Right renal pelvis (tissue), 4 donors: ENCODE measurements around the gene TUBGCP4. TPM values are rescaled to one million over a fixed set of nuclear protein-coding genes. Genes with fewer than 3 reads are reported as not detected.
A peak's percentile ranks its signal among the peaks of the same experiment; 100 is the strongest.
"Not testable (repeated sequence)": the region's sequence is repeated elsewhere in the genome, so short reads cannot be mapped to it uniquely, and the experiment has no call there.

Experiments used
- DNase-seq, 4 donors: peaks; one replicate each; pipeline ENCODE4 v3.0.0-alpha.2; 2013; ENCODE audit warnings: low read depth in 4 of 4, low spot score in 3 of 4, missing footprints in 1 of 4
- polyA plus RNA-seq, 4 donors: library from polyadenylated mRNA; unstranded; fragments of 120-200 nt; gene quantifications; one replicate each; pipeline ENCODE4 v1.2.1, GENCODE V29; 2013; ENCODE audit not compliant: insufficient read length in 4 of 4

TUBGCP4 gene
- polyA plus RNA-seq, 4 donors = 21.4 to 24.2 (median 23.3) TPM

GRCh38 chr15:43393592-43393991 is 22.7 kb downstream of the TUBGCP4 start:
- not testable (repeated sequence) for DNase-seq

- no peak for DNase-seq
Measured at GRCh38 chr15:43402255-43402654, 31.4 kb downstream of the TUBGCP4 start.

- no peak for DNase-seq
Measured at GRCh38 chr15:43403616-43404015, 32.7 kb downstream of the TUBGCP4 start.

- no peak for DNase-seq
Measured at GRCh38 chr15:43404130-43404529, 33.2 kb downstream of the TUBGCP4 start.

GRCh38 chr15:43406189-43406588 is 35.3 kb downstream of the TUBGCP4 start:
- no peak for DNase-seq

GRCh38 chr15:43406808-43407207 is 35.9 kb downstream of the TUBGCP4 start:
- DNase-seq = no peak

GRCh38 chr15:43408789-43409188 is 37.9 kb downstream of the TUBGCP4 start:
- DNase-seq = no peak

- DNase-seq = no peak
Measured at GRCh38 chr15:43410572-43411214, 39.8 kb downstream of the TUBGCP4 start.

GRCh38 chr15:43412096-43412495 is 41.2 kb downstream of the TUBGCP4 start:
- no peak for DNase-seq

- DNase-seq = no peak
Measured at GRCh38 chr15:43414196-43414595, 43.3 kb downstream of the TUBGCP4 start.

GRCh38 chr15:43420435-43420834 is 49.5 kb downstream of the TUBGCP4 start:
- DNase-seq = no peak

GRCh38 chr15:43420876-43421275 is 50.0 kb downstream of the TUBGCP4 start:
- DNase-seq = no peak

GRCh38 chr15:43423793-43424192 is 52.9 kb downstream of the TUBGCP4 start:
- DNase-seq = no peak

GRCh38 chr15:43429687-43430086 is 58.8 kb downstream of the TUBGCP4 start:
- no peak for DNase-seq

GRCh38 chr15:43433165-43433564 is 62.3 kb downstream of the TUBGCP4 start:
- DNase-seq = no peak

- DNase-seq = no peak
Measured at GRCh38 chr15:43433661-43434303, 62.9 kb downstream of the TUBGCP4 start.

- no peak for DNase-seq
Measured at GRCh38 chr15:43434446-43434845, 63.5 kb downstream of the TUBGCP4 start.

- DNase-seq = no peak
Measured at GRCh38 chr15:43436395-43436794, 65.5 kb downstream of the TUBGCP4 start.

GRCh38 chr15:43439268-43439667 is 68.4 kb downstream of the TUBGCP4 start:
- DNase-seq = no peak

- DNase-seq = peak in 1 of 4 donors; percentile 4
Measured at GRCh38 chr15:43440721-43441281, 69.9 kb downstream of the TUBGCP4 start.

- no peak for DNase-seq
Measured at GRCh38 chr15:43441316-43441715, 70.4 kb downstream of the TUBGCP4 start.

- no peak for DNase-seq
Measured at GRCh38 chr15:43446344-43446743, 75.4 kb downstream of the TUBGCP4 start.
